Stomach (tissue), 4 donors: ENCODE measurements around the gene CCDC91.

Experiments used
- POLR2AphosphoS5 ChIP-seq, 3 donors: sonication (generic); formaldehyde crosslinking; IDR thresholded peaks; one replicate each; pipeline ENCODE4 v1.6.1; 2016; ENCODE audit warnings: antibody characterized with exemption in 3 of 3
- TF ChIP-seq, protein P1 (sequence below), 7 experiments: fragments of 450-650 bp in 4 of 7; fragments of 200-600 bp in 3 of 7; sonication (generic) in 3 of 7; IDR thresholded peaks; one replicate each; pipeline ENCODE4 v1.5.1; 2016 to 2019; ENCODE audit warnings: antibody characterized with exemption in 7 of 7, control low read depth in 2 of 7, mild to moderate bottlenecking in 1 of 7

DNA sequence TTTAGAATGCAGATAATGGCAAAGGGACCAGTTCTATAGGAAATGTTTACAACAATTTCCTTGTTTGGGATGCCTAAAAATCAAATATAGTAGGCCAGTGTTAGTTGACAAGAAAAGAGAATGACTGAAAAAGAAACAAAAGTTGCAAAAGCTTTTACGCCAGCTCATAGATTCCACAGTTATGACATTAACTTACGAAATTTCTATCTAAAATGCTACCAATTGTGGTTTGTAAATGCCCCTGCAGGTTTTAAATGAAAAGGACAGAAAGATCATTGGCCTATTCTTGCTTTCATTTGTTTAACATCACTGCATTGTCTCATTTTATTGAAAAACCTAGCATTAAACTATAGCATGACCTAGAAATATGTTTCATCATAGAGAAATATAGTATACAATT is 345.8 kb downstream of the CCDC91 start:
- TF ChIP-seq, protein P1, sequence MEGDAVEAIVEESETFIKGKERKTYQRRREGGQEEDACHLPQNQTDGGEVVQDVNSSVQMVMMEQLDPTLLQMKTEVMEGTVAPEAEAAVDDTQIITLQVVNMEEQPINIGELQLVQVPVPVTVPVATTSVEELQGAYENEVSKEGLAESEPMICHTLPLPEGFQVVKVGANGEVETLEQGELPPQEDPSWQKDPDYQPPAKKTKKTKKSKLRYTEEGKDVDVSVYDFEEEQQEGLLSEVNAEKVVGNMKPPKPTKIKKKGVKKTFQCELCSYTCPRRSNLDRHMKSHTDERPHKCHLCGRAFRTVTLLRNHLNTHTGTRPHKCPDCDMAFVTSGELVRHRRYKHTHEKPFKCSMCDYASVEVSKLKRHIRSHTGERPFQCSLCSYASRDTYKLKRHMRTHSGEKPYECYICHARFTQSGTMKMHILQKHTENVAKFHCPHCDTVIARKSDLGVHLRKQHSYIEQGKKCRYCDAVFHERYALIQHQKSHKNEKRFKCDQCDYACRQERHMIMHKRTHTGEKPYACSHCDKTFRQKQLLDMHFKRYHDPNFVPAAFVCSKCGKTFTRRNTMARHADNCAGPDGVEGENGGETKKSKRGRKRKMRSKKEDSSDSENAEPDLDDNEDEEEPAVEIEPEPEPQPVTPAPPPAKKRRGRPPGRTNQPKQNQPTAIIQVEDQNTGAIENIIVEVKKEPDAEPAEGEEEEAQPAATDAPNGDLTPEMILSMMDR (IDR thresholded peaks at IDR 0.05) = no peak
- no peak for TF ChIP-seq POLR2AphosphoS5 (IDR thresholded peaks at IDR 0.05)
